AG04450 (cell line): ENCODE measurements around the gene VIPR2. TPM values are rescaled to one million over a fixed set of nuclear protein-coding genes. Genes with fewer than 3 reads are reported as not detected.

Source experiments
- CTCF ChIA-PET: fragments of 300-600, 350-600 bp; formaldehyde crosslinking; extraction: SDS; loops from one replicate; lab custom pipeline; 2022; ENCODE audit warnings: antibody characterized with exemption, inconsistent platforms; lab: Charles Lee
- POLR2A ChIA-PET: fragments of 350-600 bp; formaldehyde crosslinking; extraction: SDS; loops from one replicate; lab custom pipeline; 2021; ENCODE audit warnings: antibody characterized with exemption, inconsistent platforms; lab: Yijun Ruan, JAX
- DNase-seq: peaks from one replicate; pipeline ENCODE4 v3.0.0-alpha.2; 2011; ENCODE audit warnings: low read depth, low spot score
- H3K27ac ChIP-seq: one replicate; pipeline ENCODE4 v1.5.1; 2012; ENCODE audit warnings: low read depth, low read length, control low read depth
- H3K27me3 ChIP-seq: one replicate; pipeline ENCODE4 v1.6.0; 2012; ENCODE audit warnings: low read length; ENCODE audit not compliant: control insufficient read depth, insufficient read depth
- H3K4me3 ChIP-seq: 2 replicates; pipeline ENCODE4 v1.5.1; 2011; ENCODE audit warnings: mild to moderate bottlenecking, low read depth, low read length, control low read depth
- H3K9me3 ChIP-seq: 2 replicates; pipeline ENCODE4 v1.5.1; 2012; ENCODE audit warnings: low read length; ENCODE audit not compliant: control insufficient read depth, insufficient read depth
- CTCF ChIP-seq: IDR thresholded peaks from 2 replicates; pipeline ENCODE4 v1.5.1; 2011; ENCODE audit warnings: low read depth, low read length, control low read depth, inconsistent platforms
- polyA plus RNA-seq: library from polyadenylated mRNA; depleted of rRNA; stranded (reverse); fragments of >200 nt; gene quantifications from 2 replicates; pipeline ENCODE4 v1.2.3, GENCODE V29; 2011

The VIPR2 gene
- polyA plus RNA-seq, 1 experiment: not detected

GRCh38 chr7:159038066-159038465 is 106.6 kb downstream of the VIPR2 start:
- ChIA-PET POLR2A (no interaction called here), CTCF (no interaction called here)
- no peak overlapping the region for H3K4me3 ChIP-seq
- H3K27me3 ChIP-seq: no peaks in the 10 kb centered on the region
- TF ChIP-seq CTCF: no peak
- H3K9me3 ChIP-seq: peaks cover 81% of the 10 kb centered on the region
- no peak overlapping the region for H3K27ac ChIP-seq
- DNase-seq: no peak

DNA sequence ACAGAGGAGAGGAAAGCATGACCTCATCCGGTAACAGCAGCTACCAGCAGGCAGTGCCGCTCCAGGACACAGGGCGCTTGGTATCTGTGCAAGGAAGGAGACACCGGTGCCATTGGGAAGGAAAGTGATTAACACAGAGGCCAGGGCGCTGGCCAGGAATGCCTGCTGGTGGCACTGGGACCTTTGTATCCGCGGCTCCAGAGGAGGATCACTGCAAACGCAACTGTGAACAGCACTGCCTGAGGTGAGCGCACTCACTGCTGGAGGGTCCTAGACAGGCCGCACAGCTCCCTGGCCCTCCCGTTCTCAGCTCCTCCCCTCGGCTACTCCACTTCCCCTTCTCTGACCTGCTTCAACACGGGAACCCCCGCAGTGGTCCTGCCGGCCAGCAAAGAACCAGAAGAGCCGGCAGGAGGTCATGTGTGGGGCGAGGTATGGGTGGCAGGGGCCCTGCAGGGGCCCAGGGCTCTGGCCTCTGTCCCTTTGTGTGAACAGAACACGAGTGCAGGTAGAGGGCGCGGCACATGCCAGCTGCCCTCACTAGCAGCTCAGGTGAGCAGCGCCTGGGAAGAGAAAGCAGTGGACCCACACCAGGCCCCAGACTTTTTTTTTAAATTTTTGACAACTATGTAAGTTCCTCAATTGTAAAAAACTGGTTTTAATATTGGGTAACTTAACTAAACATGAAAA is 107.6 kb downstream of the VIPR2 start:
- DNase-seq: no peak
- H3K27me3 ChIP-seq: no peaks in the 10 kb centered on the region
- H3K4me3 ChIP-seq: no peak overlapping the region
- peaks cover 80% of the 10 kb centered on the region for H3K9me3 ChIP-seq
- ChIA-PET CTCF (no interaction called here), POLR2A (no interaction called here)
- H3K27ac ChIP-seq: no peak overlapping the region
- TF ChIP-seq CTCF: no peak

DNA sequence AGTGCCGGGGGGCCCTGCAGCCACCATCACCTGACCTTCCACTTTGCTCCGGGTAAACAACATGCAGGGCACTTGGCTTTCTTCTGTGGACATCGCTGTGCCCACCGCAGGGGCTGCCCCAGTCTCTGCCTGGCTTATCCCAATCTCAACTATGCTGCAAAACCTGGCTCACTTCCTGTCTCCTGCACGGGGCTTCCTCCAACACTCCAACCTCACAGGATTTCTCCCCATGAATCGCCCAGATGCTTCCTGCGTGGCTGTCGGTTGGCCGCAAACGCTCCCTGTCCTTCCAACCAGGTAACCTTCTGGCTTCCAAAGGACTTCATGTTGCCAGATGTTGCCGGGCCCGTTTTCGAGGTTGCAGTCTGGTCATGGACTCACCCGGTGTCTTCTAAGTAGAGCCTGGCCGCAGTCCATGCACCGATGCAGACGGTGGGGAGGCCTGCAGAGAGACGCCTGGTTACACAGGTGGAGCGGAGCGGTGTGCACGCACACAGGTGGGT is 109.0 kb downstream of the VIPR2 start:
- Histone ChIP-seq H3K27ac (no peak overlapping the region), H3K4me3 (no peak overlapping the region), H3K9me3 (peaks cover 80% of the 10 kb centered on the region), H3K27me3 (no peaks in the 10 kb centered on the region)
- CTCF ChIA-PET: no interaction called here
- TF ChIP-seq CTCF: no peak
- POLR2A ChIA-PET: no interaction called here
- DNase-seq: no peak

DNA sequence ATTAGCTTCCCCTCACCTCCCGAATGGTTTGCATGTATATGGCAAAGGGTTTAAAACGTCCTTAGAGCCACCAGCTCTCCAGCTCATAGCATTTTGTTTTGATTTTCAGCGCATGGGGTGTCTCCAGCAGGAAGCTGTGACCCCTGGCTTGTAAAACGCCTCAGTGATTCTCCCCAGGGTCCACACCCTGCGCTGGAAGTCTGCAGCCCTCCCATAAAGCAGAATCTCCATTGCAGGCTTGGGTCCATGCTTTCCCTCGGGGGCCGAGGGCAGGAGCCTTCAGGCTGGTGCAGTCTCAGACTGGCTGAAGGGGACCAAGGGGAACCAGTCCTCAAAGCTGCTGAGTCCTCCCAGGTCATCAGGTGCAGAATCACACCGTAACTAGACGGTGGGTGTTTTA is 109.7 kb downstream of the VIPR2 start:
- DNase-seq: no peak
- TF ChIP-seq CTCF: no peak
- CTCF ChIA-PET: no interaction called here
- Histone ChIP-seq H3K4me3 (no peak overlapping the region), H3K27ac (no peak overlapping the region), H3K9me3 (peaks cover 80% of the 10 kb centered on the region), H3K27me3 (no peaks in the 10 kb centered on the region)
- POLR2A ChIA-PET: no interaction called here

DNA sequence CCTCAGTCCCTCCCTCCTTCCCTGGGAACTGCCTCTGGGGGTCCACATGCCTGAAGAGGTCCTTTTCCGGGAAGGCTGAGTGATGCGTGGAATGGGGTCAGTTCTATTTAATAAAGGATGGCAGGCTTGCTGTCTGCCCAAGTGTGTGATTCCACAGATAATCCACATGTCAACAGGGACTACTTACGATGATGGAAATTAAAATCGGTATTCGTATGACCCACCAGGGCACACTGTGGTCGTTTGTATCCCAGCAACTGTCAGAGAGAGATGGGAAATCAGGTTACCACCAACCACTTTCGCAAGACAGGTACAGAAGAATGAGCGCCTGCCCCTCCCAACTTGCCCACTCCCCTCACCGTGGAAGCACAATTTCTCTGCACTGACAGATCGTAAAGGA is 110.3 kb downstream of the VIPR2 start:
- Histone ChIP-seq H3K9me3 (peaks cover 80% of the 10 kb centered on the region), H3K4me3 (no peak overlapping the region), H3K27me3 (no peaks in the 10 kb centered on the region), H3K27ac (no peak overlapping the region)
- ChIA-PET POLR2A (no interaction called here), CTCF (no interaction called here)
- no peak for TF ChIP-seq CTCF
- no peak for DNase-seq
